Activated T-helper 1 cell treated with anti-CD3 and anti-CD28 coated beads, Interleukin-12 subunit alpha, Interleukin-12 subunit beta, Interleukin-2, Interleukin-4 antibody, amounts not matched to agents 30 ng/mL and 10 ng/mL and 1 ng/mL, durations not matched to agents 14 hours and 24 hours and 36 hours (primary cell): ENCODE data around the gene MEF2B. TPM values are rescaled to one million over a fixed set of nuclear protein-coding genes. Genes with fewer than 3 reads are reported as not detected.

Source experiments
- total RNA-seq: library from RNA; stranded (reverse); gene quantifications from 2 replicates; pipeline ENCODE4 v1.2.3, GENCODE V29; 2022

The MEF2B gene
- total RNA-seq, 1 donor from 2014 or later, result 1.7 TPM

Other genes with a start within 250 kb of the MEF2B start
- 0.29 and 0.75 TPM in 2 replicates for gene HOMER3, start 229.0 kb downstream of the MEF2B start, total RNA-seq
- gene SUGP2, start 136.7 kb downstream of the MEF2B start, total RNA-seq, result 114 and 128 TPM in 2 replicates
- 54.9 and 56.5 TPM in 2 replicates for gene ARMC6, start 136.7 kb downstream of the MEF2B start, total RNA-seq
- gene SLC25A42, start 106.3 kb downstream of the MEF2B start, total RNA-seq, result 7.8 and 10.8 TPM in 2 replicates
- 46.0 and 48.9 TPM in 2 replicates for gene TMEM161A, start 31.8 kb downstream of the MEF2B start, total RNA-seq
- 37.8 and 38.6 TPM in 2 replicates for gene BORCS8, start 21.9 kb upstream of the MEF2B start, total RNA-seq
- gene RFXANK, start 22.0 kb upstream of the MEF2B start, total RNA-seq, result 101 and 103 TPM in 2 replicates
- 50.9 and 52.0 TPM in 2 replicates for gene NR2C2AP, start 33.2 kb upstream of the MEF2B start, total RNA-seq
- gene NCAN, start 41.7 kb upstream of the MEF2B start, total RNA-seq, result 0.20 TPM in 1 of 2 replicates, not detected in the other
- not detected in 2 replicates for gene TM6SF2, start 103.0 kb upstream of the MEF2B start, total RNA-seq
- gene SUGP1, start 150.2 kb upstream of the MEF2B start, total RNA-seq, result 76.3 and 79.8 TPM in 2 replicates
- 71.4 and 73.4 TPM in 2 replicates for gene MAU2, start 150.6 kb upstream of the MEF2B start, total RNA-seq
- gene GATAD2A, start 235.4 kb upstream of the MEF2B start, total RNA-seq, result 139 and 142 TPM in 2 replicates